Activated T-cell treated with anti-CD3 and anti-CD28 coated beads, Interleukin-2, amount 50 U/mL, for 72 hours (primary cell): ENCODE results near the gene KIF16B. TPM values are rescaled to one million over a fixed set of nuclear protein-coding genes. Genes with fewer than 3 reads are reported as not detected.
"Not testable (repeated sequence)": the region's sequence is repeated elsewhere in the genome, so short reads cannot be mapped to it uniquely, and the experiment has no call there.

Experiments used
- ATAC-seq, 2 donors: fragments of 150-1000 bp; cut with Tn5 transposase; replicated peaks in 1 of 2; 2 replicates each; pipeline ENCODE4 v1.10.0; 2021; ENCODE audit warnings: moderate library complexity in 2 of 2, mild to moderate bottlenecking in 1 of 2
- DNase-seq, 2 donors: peaks; one replicate each; pipeline ENCODE4 v3.0.0; 2021 to 2022; ENCODE audit warnings: mixed read lengths in 1 of 2
- H3K27ac Mint-ChIP-seq: one replicate; pipeline ENCODE4 v1.8.0; 2022; ENCODE audit warnings: mild to moderate bottlenecking, moderate library complexity, mixed read lengths
- H3K27me3 Mint-ChIP-seq: one replicate; pipeline ENCODE4 v1.8.0; 2022; ENCODE audit warnings: low read depth, mixed read lengths
- H3K36me3 Mint-ChIP-seq, 2 donors: one replicate each; pipeline ENCODE4 v1.8.0; 2022; ENCODE audit warnings: mixed read lengths in 2 of 2, mild to moderate bottlenecking in 1 of 2; ENCODE audit not compliant: insufficient read depth in 2 of 2
- H3K4me1 Mint-ChIP-seq: one replicate; pipeline ENCODE4 v1.8.0; 2022; ENCODE audit warnings: low read depth, mixed read lengths
- H3K4me3 Mint-ChIP-seq, 2 donors: one replicate each; pipeline ENCODE4 v1.8.0; 2022; ENCODE audit warnings: mild to moderate bottlenecking in 2 of 2, mixed read lengths in 2 of 2, moderate library complexity in 2 of 2
- H3K9me3 Mint-ChIP-seq, 2 donors: one replicate each; pipeline ENCODE4 v1.8.0; 2022; ENCODE audit warnings: mixed read lengths in 2 of 2
- total RNA-seq, 2 donors: library from RNA; stranded (reverse); gene quantifications; one replicate each; pipeline ENCODE4 v1.2.3, GENCODE V29; 2022

KIF16B gene
- total RNA-seq, 2 donors from 2014 or later: 6.0 to 7.3 TPM

DNA sequence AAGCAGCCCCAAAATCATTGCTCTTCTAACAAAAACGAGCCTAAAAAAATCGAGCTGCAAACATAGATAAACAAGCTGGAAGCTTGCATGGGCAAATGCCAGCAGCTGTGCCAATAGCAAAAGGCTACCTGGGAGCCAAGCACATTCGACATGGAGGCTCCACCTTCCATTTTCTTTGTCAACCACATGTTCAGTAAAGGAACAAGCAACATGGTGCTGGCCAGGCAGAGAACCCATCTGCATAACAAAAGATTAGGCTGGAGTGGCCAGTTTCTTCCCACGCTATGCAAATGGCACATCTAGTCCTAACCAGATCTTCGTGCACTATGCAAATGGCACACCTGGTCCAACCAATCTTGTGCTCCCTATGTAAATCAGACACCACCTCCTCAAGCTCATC, 110.5 kb downstream of the KIF16B start:
- H3K27me3 Mint-ChIP-seq: no peaks in the 10 kb centered on the region
- no peak for ATAC-seq
- no peaks in the 10 kb centered on the region for H3K36me3 Mint-ChIP-seq
- no peak overlapping the region for H3K4me3 Mint-ChIP-seq
- H3K4me1 Mint-ChIP-seq: no peaks in the 10 kb centered on the region
- H3K27ac Mint-ChIP-seq: no peak overlapping the region
- DNase-seq: no peak
- H3K9me3 Mint-ChIP-seq: peaks cover 1 to 2% of the 10 kb centered on the region in 2 donors

DNA sequence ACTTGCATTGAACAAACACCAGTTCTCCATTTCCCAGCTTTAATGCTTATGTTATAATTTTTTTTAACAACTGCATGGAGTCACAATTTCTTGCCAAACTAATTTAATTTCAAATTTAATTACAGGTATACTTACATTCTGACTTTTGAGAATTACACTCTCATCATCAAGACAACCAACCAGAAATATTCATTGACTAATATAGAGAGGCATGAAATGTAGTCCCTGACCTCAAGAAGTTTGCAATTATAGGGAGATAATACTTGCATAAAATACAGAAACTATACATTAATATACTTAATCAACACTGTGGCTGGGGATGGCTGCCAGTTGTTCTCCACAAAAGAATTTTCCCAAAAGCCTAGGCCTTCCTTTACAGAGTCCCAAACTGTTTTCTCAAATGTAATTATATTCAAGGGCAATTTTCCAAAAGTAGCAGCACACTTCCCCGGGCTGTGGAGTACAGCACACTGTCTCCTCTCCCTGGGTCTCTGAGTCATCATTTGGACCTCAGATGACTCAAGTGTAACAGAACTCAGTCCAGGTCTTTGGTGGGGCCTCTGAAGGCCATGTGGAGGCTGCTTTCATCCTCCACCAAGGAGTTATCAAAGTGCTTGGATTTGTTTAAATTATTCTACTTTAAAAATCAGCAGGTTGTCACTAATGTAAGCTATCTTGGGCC, 114.1 kb downstream of the KIF16B start:
- Mint-ChIP-seq H3K27ac (no peak overlapping the region), H3K36me3 (no peaks in the 10 kb centered on the region), H3K4me3 (no peak overlapping the region), H3K4me1 (no peaks in the 10 kb centered on the region), H3K9me3 (no peaks in the 10 kb centered on the region), H3K27me3 (no peaks in the 10 kb centered on the region)
- no peak for ATAC-seq
- DNase-seq: no peak

GRCh38 chr20:16457514-16457913, 115.7 kb downstream of the KIF16B start:
- Mint-ChIP-seq H3K4me1 (no peaks in the 10 kb centered on the region), H3K27ac (no peak overlapping the region), H3K36me3 (no peaks in the 10 kb centered on the region), H3K27me3 (no peaks in the 10 kb centered on the region), H3K9me3 (no peaks in the 10 kb centered on the region), H3K4me3 (no peak overlapping the region)
- no peak for DNase-seq
- ATAC-seq: no peak

DNA sequence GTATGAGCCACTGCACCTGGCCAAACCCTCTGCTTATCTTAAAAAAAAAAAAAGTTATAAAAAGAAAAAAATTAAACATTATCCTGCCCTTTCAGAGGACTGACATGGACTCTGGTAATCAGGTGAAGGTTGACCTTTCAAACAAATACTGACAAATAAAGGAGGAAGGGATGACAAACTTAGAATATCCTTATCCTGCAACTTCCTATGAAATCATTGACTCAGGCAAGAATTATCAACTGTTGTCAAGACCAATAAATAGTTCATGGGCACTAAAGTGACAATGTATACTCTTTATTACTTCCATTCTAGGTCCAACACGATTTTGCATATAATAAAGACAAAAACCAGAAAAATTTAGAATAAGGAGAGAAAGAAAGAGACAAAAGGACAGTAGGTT, 117.9 kb downstream of the KIF16B start:
- H3K4me1 Mint-ChIP-seq: no peaks in the 10 kb centered on the region
- no peak overlapping the region for H3K4me3 Mint-ChIP-seq
- H3K36me3 Mint-ChIP-seq: peaks cover 0 to 3% of the 10 kb centered on the region in 2 donors
- no peaks in the 10 kb centered on the region for H3K9me3 Mint-ChIP-seq
- no peak for ATAC-seq
- H3K27me3 Mint-ChIP-seq: no peaks in the 10 kb centered on the region
- no peak overlapping the region for H3K27ac Mint-ChIP-seq
- no peak for DNase-seq

DNA sequence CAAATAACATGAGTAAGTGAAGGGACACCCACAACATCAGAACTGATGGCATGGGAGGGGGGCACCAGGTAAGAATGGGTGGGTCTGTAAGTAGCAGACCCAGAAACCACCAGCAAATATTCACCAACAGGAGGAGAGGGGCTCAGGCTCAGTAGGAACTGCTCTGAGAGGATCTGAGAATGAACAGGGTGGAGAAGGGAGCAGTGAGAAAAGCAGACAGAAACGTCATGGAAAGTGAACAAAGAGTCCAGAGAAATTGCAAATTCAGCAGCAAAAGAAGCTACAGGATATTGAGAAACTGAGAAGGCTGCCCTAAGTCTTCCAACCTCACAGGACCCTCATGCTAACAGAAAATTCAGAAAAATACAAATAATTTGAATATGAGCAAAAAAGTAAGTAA, 121.3 kb downstream of the KIF16B start:
- ATAC-seq (no peak), DNase-seq (no peak)
- Mint-ChIP-seq H3K4me1 (no peaks in the 10 kb centered on the region), H3K27ac (no peak overlapping the region), H3K4me3 (no peak overlapping the region), H3K9me3 (peaks cover 0 to 1% of the 10 kb centered on the region in 2 donors), H3K36me3 (peaks cover 2 to 3% of the 10 kb centered on the region in 2 donors), H3K27me3 (no peaks in the 10 kb centered on the region)

DNA sequence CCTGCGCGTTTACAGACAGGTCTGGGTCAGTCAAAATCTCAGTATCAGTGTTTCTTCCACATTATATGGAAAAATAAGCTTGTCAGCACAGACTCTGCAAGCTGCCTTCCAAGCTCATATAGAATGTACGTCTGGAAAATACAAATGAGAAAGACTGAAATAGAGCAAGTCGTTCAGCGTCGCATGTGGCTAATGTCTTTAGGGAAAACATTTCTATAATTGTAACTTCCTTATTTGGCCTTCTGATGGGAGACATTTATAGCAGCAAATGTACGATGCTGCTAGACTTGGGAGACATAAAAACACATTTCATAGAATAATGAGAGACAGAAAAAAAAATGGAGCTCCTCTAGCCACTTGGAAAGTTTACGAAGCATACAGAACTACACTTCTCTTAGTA, 122.2 kb downstream of the KIF16B start:
- Mint-ChIP-seq H3K4me3 (no peak overlapping the region), H3K4me1 (no peaks in the 10 kb centered on the region), H3K36me3 (peaks cover 2 to 3% of the 10 kb centered on the region in 2 donors), H3K27ac (no peak overlapping the region), H3K27me3 (no peaks in the 10 kb centered on the region), H3K9me3 (peaks cover 0 to 1% of the 10 kb centered on the region in 2 donors)
- ATAC-seq (no peak), DNase-seq (no peak)

GRCh38 chr20:16446991-16447390, 126.3 kb downstream of the KIF16B start:
- Mint-ChIP-seq H3K4me3 (no peak overlapping the region), H3K4me1 (no peaks in the 10 kb centered on the region), H3K27ac (no peak overlapping the region), H3K27me3 (no peaks in the 10 kb centered on the region), H3K9me3 (peaks cover 0 to 1% of the 10 kb centered on the region in 2 donors), H3K36me3 (peaks cover 2 to 3% of the 10 kb centered on the region in 2 donors)
- no peak for ATAC-seq
- DNase-seq: no peak

DNA sequence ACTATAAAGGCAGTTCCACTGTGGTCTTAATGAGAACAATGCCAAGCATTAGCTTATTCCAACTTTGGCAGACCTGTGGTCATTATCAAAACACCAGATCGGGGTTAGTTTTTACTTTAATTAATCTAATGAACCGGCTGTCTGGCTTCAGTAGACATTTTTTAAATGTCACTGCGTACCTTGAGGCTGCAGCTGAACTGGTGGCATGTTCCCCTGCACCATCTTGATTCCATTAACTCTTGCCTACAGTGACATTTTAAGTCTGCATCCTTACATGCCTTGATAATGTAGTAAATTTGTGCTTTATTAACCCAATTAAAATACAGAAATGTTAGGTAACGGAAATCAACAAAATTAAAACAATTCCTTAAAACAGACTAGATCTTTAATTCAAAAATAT, 127.0 kb downstream of the KIF16B start:
- ATAC-seq: no peak
- Mint-ChIP-seq H3K36me3 (peaks cover 2 to 3% of the 10 kb centered on the region in 2 donors), H3K9me3 (peaks cover 0 to 1% of the 10 kb centered on the region in 2 donors), H3K27me3 (no peaks in the 10 kb centered on the region), H3K27ac (no peak overlapping the region), H3K4me3 (no peak overlapping the region), H3K4me1 (no peaks in the 10 kb centered on the region)
- DNase-seq: no peak

DNA sequence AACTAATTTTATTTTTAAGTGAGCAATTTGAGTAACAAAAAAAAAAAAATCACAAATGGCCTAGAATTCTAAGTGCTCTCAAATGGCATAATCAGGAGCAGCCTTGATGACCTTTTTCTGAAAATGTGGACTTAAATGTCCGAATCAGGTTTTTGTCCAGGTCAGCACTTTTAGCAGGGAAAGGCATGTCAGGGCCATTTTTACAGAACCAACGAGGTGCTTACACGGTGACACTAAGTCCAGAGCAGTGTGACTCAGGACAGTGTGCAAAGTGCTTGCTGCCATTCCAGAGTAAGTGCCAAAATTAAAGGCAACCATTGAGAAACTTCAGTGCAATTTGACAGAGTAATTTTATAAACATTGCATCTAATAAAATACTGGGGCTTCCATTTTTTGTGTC, 127.8 kb downstream of the KIF16B start:
- Mint-ChIP-seq H3K27me3 (no peaks in the 10 kb centered on the region), H3K36me3 (peaks cover 1 to 2% of the 10 kb centered on the region in 2 donors), H3K4me3 (no peak overlapping the region), H3K27ac (no peak overlapping the region), H3K4me1 (no peaks in the 10 kb centered on the region), H3K9me3 (peaks cover 0 to 1% of the 10 kb centered on the region in 2 donors)
- ATAC-seq (no peak), DNase-seq (no peak)

DNA sequence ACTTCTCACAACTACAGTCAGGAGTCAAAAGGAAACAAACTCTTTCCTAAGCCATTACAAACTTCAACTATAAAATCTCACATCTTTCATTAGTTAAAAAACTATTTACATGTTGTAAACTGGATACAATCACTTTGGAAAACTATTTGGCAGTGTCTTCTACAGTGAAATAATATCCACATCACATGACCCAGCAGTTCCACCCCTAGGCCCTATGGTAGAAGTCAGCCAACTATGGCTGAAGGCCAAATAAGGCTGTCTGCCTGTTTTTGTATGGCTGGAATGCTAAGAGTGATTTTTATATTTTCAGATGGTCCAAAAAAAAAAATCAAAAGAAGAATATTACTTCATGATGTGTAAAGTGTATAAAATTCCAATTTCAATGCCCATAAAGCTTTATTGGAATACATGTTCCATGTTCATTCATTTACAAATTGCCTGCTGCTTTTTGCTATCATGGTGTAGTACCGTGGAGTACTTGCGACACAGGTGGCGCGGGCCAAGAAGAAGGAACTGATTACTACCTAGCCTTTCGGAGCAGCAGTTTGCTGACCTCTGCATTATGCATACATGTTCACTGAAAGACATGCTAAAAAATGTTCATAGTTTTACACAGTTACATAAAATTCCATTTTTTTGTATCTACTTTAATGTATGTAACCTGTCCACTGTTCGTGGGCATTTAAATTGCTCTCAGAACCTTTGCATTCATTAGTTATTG, 129.0 kb downstream of the KIF16B start:
- DNase-seq: no peak
- Mint-ChIP-seq H3K4me3 (no peak overlapping the region), H3K27me3 (no peaks in the 10 kb centered on the region), H3K4me1 (no peaks in the 10 kb centered on the region), H3K9me3 (peaks cover 4 to 7% of the 10 kb centered on the region in 2 donors), H3K27ac (no peak overlapping the region), H3K36me3 (peaks cover 5 to 9% of the 10 kb centered on the region in 2 donors)
- ATAC-seq: no peak

GRCh38 chr20:16441546-16442164, 131.6 kb downstream of the KIF16B start:
- H3K9me3 Mint-ChIP-seq: peaks cover 5 to 8% of the 10 kb centered on the region in 2 donors
- H3K4me1 Mint-ChIP-seq: no peaks in the 10 kb centered on the region
- H3K27ac Mint-ChIP-seq: no peak overlapping the region
- H3K4me3 Mint-ChIP-seq: no peak overlapping the region
- peaks cover 5 to 6% of the 10 kb centered on the region in 2 donors for H3K36me3 Mint-ChIP-seq
- DNase-seq (no peak), ATAC-seq (no peak)
- no peaks in the 10 kb centered on the region for H3K27me3 Mint-ChIP-seq

- Mint-ChIP-seq H3K27ac (no peak overlapping the region), H3K4me1 (no peaks in the 10 kb centered on the region), H3K9me3 (peaks cover 5 to 8% of the 10 kb centered on the region in 2 donors), H3K4me3 (no peak overlapping the region), H3K36me3 (peaks cover 5 to 6% of the 10 kb centered on the region in 2 donors), H3K27me3 (no peaks in the 10 kb centered on the region)
- ATAC-seq: no peak
- DNase-seq: no peak
Measured at GRCh38 chr20:16440686-16441085, 132.6 kb downstream of the KIF16B start.

DNA sequence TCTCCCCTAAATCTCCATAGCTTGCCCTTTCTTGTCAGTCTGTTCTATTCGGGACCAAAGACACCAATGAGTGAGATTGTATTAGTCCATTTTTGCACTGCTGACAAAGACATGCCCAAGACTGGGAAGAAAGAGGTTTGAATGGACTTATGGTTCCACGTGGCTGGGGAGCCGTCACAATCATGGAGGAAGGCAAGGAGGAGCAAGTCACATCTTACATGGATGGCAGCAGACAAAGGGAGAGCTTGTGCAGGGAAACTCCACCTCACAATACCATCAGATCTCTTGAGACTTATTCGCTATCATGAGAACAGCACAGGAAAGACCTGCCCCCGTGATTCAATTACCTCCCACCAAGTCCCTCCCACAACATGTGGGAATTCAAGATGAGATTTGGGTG, 133.7 kb downstream of the KIF16B start:
- not testable (repeated sequence) for H3K9me3 Mint-ChIP-seq, H3K36me3 Mint-ChIP-seq, H3K4me1 Mint-ChIP-seq, ATAC-seq, H3K27me3 Mint-ChIP-seq, DNase-seq, H3K27ac Mint-ChIP-seq, H3K4me3 Mint-ChIP-seq
